ENCODE data around the gene APOL4.

DNA sequence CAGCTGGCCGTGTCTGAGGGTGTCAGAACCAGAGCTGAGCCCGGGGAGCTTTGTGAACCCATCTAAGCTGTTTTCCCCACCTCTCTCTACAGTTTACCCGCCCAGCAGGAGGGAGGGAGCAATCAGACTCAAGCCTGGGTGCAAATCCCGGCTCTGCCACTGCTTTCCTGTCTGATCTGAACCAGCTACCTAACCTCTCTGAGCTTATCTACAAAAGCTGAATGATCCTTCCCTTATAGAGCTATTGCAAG lies 37.5 kb upstream of the APOL4 start:
- TF ChIP-seq EZH2 (IDR thresholded peaks at IDR 0.05; ENCODE audit: borderline replicate concordance, insufficient read depth, low read depth, low read length, poor library complexity, severe bottlenecking) = no peak
- no peak for TF ChIP-seq CTCF (IDR thresholded peaks at IDR 0.05)
